Esophagus (tissue), 2 donors: ENCODE data around the gene STK40. TPM values are rescaled to one million over a fixed set of nuclear protein-coding genes. Genes with fewer than 3 reads are reported as not detected.

ENCODE experiments used
- H3K27ac ChIP-seq, 2 donors: one replicate each; pipeline ENCODE4 v1.5.1; 2013; ENCODE audit warnings: low read depth in 2 of 2, mild to moderate bottlenecking in 2 of 2, inconsistent platforms in 1 of 2, low read length in 1 of 2, moderate library complexity in 1 of 2
- H3K27me3 ChIP-seq, 2 donors: one replicate each; pipeline ENCODE4 v1.6.1; 2013; ENCODE audit warnings: low read length in 2 of 2, control low read depth in 1 of 2, mild to moderate bottlenecking in 1 of 2; ENCODE audit not compliant: insufficient read depth in 2 of 2, control insufficient read depth in 1 of 2
- H3K36me3 ChIP-seq, 2 donors: one replicate each; pipeline ENCODE4 v1.6.1; 2013; ENCODE audit warnings: low read length in 1 of 2; ENCODE audit not compliant: control insufficient read depth in 2 of 2, insufficient read depth in 2 of 2
- H3K4me1 ChIP-seq, 2 donors: one replicate each; pipeline ENCODE4 v1.6.1; 2013; ENCODE audit warnings: low read length in 1 of 2; ENCODE audit not compliant: control insufficient read depth in 2 of 2, insufficient read depth in 2 of 2
- H3K4me3 ChIP-seq, 2 donors: one replicate each; pipeline ENCODE4 v1.5.1; 2013; ENCODE audit warnings: low read length in 2 of 2, mild to moderate bottlenecking in 2 of 2, low read depth in 1 of 2, moderate library complexity in 1 of 2
- H3K9me3 ChIP-seq, 2 donors: one replicate each; pipeline ENCODE4 v1.6.1; 2013; ENCODE audit warnings: mild to moderate bottlenecking in 2 of 2, low read depth in 1 of 2, low read length in 1 of 2, moderate library complexity in 1 of 2; ENCODE audit not compliant: control insufficient read depth in 2 of 2, insufficient read depth in 1 of 2
- WGBS, 2 donors: extraction: QIAGEN DNeasy Blood & Tissue Kit; methylation state at CpG; one replicate each; pipeline ENCODE4 v1.1.7; 2013; 5-methylcytosine and 5-hydroxymethylcytosine counted together
- polyA plus RNA-seq, 2 donors: library from polyadenylated mRNA; stranded (reverse); fragments of 200-250 nt; gene quantifications; one replicate each; pipeline ENCODE4 v1.2.3, GENCODE V29; 2013
- donor health status: healthy with polysubstance abuse.
- donor health status: Bipolar disorder and iron deficiency.

The STK40 gene
- polyA plus RNA-seq, 2 donors: 33.9 to 34.5 TPM

DNA sequence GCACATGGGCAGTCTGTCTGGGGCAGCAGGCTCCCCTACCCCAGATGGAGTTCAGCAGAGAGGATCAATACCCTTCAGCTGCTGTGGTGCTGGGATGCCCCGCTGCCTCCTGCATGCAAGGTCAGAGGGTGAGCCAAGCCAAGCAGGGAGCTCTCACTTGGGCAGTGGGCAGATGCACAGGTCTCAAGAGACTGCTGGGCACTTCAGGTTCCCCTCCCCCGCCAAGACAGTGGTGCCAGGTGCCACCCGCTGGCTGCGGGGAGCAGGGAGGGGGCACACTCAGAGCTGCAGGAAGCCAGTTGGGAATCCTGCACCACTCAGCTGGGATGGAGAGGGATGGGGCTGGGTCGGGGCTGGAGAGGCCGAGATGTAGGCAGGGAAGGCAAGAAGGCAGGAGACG, 46.5 kb downstream of the STK40 start:
- 76 to 85% methylated on average over 7 of the region's 7 CpGs for whole genome bisulfite sequencing, 2 donors
- Histone ChIP-seq H3K27me3 (no peaks in the 10 kb centered on the region), H3K27ac (no peak overlapping the region), H3K9me3 (no peaks in the 10 kb centered on the region), H3K4me3 (no peak overlapping the region), H3K4me1 (peaks cover 3 to 4% of the 10 kb centered on the region in 2 donors), H3K36me3 (peaks cover 2 to 40% of the 10 kb centered on the region in 2 donors)

DNA sequence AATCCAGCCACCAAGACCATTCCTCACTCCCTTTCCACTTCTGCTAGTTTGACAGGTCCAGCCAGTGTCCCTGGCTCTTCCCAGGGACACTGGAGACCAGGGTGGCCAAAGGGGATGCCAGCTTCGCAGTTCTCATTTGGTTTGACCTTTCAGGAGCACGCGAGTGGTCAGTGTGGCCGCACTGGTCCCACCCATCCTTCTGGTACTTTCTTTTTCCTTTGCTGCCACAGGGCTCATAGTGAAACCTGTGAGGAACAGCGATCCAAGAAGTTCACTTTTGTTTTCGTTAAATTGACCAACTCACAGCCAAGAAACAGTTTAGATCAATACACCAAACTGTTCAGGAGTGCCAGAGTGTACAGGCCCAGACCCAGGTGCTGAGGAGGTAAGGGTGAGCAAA, 47.9 kb downstream of the STK40 start:
- Histone ChIP-seq H3K27ac (no peak overlapping the region), H3K9me3 (no peaks in the 10 kb centered on the region), H3K36me3 (peaks cover 2 to 31% of the 10 kb centered on the region in 2 donors), H3K4me3 (no peak overlapping the region), H3K4me1 (peaks cover 0 to 2% of the 10 kb centered on the region in 2 donors), H3K27me3 (no peaks in the 10 kb centered on the region)
- WGBS, 2 donors: 74 to 88% methylated on average over 6 of the region's 6 CpGs

DNA sequence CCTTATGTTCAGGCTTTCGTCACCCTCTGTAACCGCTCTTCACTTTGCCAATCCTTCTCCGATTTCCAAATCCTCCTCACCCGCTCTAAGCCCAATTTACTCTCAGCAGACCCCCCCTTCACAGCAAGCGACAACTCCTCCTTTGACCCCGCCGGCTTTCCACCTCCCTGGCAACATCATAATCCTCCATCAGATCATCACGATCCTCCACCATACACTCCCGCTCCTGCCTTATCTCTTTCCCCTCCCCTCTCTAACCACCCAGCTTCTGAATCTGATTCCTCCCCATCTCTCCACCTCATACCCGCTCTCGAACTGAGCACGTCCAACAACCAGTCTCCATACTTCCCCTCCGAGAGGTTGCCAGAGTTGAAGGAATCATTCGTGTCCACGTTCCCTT, 54.8 kb downstream of the STK40 start:
- 92% methylated on average over 15 of the region's 15 CpGs for WGBS, 2 donors
- H3K9me3 ChIP-seq: no peaks in the 10 kb centered on the region
- H3K27me3 ChIP-seq: no peaks in the 10 kb centered on the region
- no peaks in the 10 kb centered on the region for H3K36me3 ChIP-seq
- H3K27ac ChIP-seq: no peak overlapping the region
- H3K4me1 ChIP-seq: peaks cover 0 to 6% of the 10 kb centered on the region in 2 donors
- H3K4me3 ChIP-seq: no peak overlapping the region

GRCh38 chr1:36329817-36330216, 55.9 kb downstream of the STK40 start:
- Histone ChIP-seq H3K27ac (no peak overlapping the region), H3K9me3 (no peaks in the 10 kb centered on the region), H3K27me3 (no peaks in the 10 kb centered on the region), H3K4me1 (peaks cover 0 to 6% of the 10 kb centered on the region in 2 donors), H3K36me3 (no peaks in the 10 kb centered on the region), H3K4me3 (no peak overlapping the region)
- WGBS, 2 donors: 86 to 90% methylated on average over 9 of the region's 9 CpGs

- Histone ChIP-seq H3K27ac (no peak overlapping the region), H3K9me3 (no peaks in the 10 kb centered on the region), H3K4me3 (no peak overlapping the region), H3K4me1 (peaks cover 0 to 14% of the 10 kb centered on the region in 2 donors), H3K27me3 (no peaks in the 10 kb centered on the region), H3K36me3 (no peaks in the 10 kb centered on the region)
- WGBS, 2 donors: 64 to 70% methylated on average over 6 of the region's 6 CpGs
Observed at GRCh38 chr1:36328713-36329112, 57.0 kb downstream of the STK40 start.

DNA sequence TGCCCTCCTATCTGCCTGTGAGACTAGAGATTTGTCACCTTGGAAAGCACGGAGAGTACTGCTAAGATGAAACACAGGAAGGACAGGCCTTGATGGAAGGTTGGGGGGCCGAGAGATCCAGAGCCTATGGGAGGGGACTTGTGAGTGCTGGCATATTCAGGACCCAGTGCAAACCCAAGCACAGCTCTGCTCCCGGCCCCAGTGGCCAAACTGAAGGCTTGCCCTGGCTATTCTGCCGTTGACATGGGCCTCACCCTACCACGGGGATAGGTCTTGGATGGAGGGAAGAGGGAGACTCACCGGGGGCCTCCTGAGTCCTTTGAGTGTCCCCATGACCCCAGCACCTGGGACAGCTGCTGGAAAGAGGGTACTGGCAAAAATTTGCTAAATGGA, 57.6 kb downstream of the STK40 start:
- no peaks in the 10 kb centered on the region for H3K9me3 ChIP-seq
- H3K4me1 ChIP-seq: peaks cover under 1 to 14% of the 10 kb centered on the region in 2 donors
- H3K36me3 ChIP-seq: no peaks in the 10 kb centered on the region
- no peak overlapping the region for H3K4me3 ChIP-seq
- H3K27ac ChIP-seq: no peak overlapping the region
- 84 to 90% methylated on average over 6 of the region's 6 CpGs for WGBS, 2 donors
- H3K27me3 ChIP-seq: no peaks in the 10 kb centered on the region

- H3K27me3 ChIP-seq: no peaks in the 10 kb centered on the region
- no peak overlapping the region for H3K4me3 ChIP-seq
- no peak overlapping the region for H3K27ac ChIP-seq
- no peaks in the 10 kb centered on the region for H3K9me3 ChIP-seq
- no peaks in the 10 kb centered on the region for H3K36me3 ChIP-seq
- H3K4me1 ChIP-seq: peaks cover 4 to 17% of the 10 kb centered on the region in 2 donors
- WGBS, 2 donors: 75 to 81% methylated on average over 8 to 9 of the region's 9 CpGs
Observed at GRCh38 chr1:36327421-36328087, 58.2 kb downstream of the STK40 start.

DNA sequence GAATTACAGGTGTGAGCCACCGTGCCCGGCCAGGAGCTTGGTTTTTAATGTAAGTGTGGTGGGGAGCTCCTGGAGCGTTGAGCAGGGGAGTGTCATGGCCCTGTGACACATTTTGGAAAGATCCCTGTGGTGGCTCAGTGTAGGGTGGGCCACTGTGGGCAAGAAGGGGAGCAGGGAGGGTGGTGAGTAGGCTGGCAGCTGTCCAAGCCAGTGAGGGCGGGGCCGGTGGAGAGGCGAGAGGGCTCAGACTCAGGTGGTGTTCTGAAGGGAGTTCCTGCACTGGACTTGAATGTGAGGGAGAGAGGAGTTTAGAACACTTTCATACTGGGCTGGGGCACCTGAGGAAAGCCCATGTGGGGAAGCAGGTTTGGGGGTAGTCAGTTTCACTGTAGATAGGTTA, 59.2 kb downstream of the STK40 start:
- WGBS, 2 donors: 46 to 52% methylated on average over 6 of the region's 6 CpGs

DNA sequence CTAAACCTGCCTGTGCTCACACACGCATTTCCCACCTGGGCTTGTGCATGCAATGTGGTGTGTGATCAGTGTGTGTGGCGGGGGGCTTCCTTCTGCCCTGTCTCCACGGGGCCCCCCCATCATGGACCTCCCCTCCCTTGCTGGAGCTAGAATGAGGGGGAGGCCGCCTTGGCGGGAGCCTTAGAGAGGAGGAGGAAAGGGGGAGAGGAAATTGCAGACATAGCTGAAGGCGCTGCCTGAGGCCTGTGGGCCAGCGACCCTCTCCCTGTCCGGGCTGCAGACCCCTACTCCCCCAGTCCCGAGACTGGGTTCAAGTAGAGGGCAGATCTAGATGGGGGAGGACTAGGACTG, 61.4 kb downstream of the STK40 start:
- peaks cover 0 to 1% of the 10 kb centered on the region in 2 donors for H3K36me3 ChIP-seq
- no peaks in the 10 kb centered on the region for H3K9me3 ChIP-seq
- no peaks in the 10 kb centered on the region for H3K27me3 ChIP-seq
- peaks cover 8 to 27% of the 10 kb centered on the region in 2 donors for H3K4me1 ChIP-seq
- 28 to 32% methylated on average over 9 of the region's 9 CpGs for WGBS, 2 donors
- H3K4me3 ChIP-seq: no peak overlapping the region
- peak overlapping the region in 1 of 2 donors; percentile 79 for H3K27ac ChIP-seq

More for the DNA sequence above, 59.2 kb downstream of the STK40 start:
- H3K4me3 ChIP-seq: no peak overlapping the region
- H3K27ac ChIP-seq: no peak overlapping the region
- peaks cover 5 to 20% of the 10 kb centered on the region in 2 donors for H3K4me1 ChIP-seq
- no peaks in the 10 kb centered on the region for H3K9me3 ChIP-seq
- H3K27me3 ChIP-seq: no peaks in the 10 kb centered on the region
- H3K36me3 ChIP-seq: peaks cover 0 to 1% of the 10 kb centered on the region in 2 donors
